HG03460 (cell line): ENCODE measurements around the gene DSCAM.

Experiments used
- ATAC-seq: cut with Tn5 transposase; IDR thresholded peaks from one replicate; pipeline ENCODE4 v1.9.1; 2021; ENCODE audit not compliant: unreplicated experiment

Gene DSCAM

GRCh38 chr21:40402884-40403582 lies 443.9 kb downstream of the DSCAM start:
- no peak for ATAC-seq

- ATAC-seq: no peak
Observed at GRCh38 chr21:40395732-40396131, 451.2 kb downstream of the DSCAM start.

GRCh38 chr21:40393066-40393465 lies 453.9 kb downstream of the DSCAM start:
- ATAC-seq: no peak

GRCh38 chr21:40388046-40388445 lies 458.9 kb downstream of the DSCAM start:
- ATAC-seq: no peak

- no peak for ATAC-seq
Observed at GRCh38 chr21:40386981-40387747, 459.8 kb downstream of the DSCAM start.

- ATAC-seq: no peak
Observed at GRCh38 chr21:40386294-40386911, 460.6 kb downstream of the DSCAM start.

- ATAC-seq: no peak
Observed at GRCh38 chr21:40385883-40386282, 461.1 kb downstream of the DSCAM start.

- ATAC-seq: no peak
Observed at GRCh38 chr21:40383951-40384350, 463.0 kb downstream of the DSCAM start.

GRCh38 chr21:40381111-40381510 lies 465.8 kb downstream of the DSCAM start:
- no peak for ATAC-seq

GRCh38 chr21:40379881-40380810 lies 466.8 kb downstream of the DSCAM start:
- ATAC-seq: no peak

- no peak for ATAC-seq
Observed at GRCh38 chr21:40377135-40377534, 469.8 kb downstream of the DSCAM start.

- ATAC-seq: no peak
Observed at GRCh38 chr21:40373761-40374160, 473.2 kb downstream of the DSCAM start.

GRCh38 chr21:40372506-40372905 lies 474.5 kb downstream of the DSCAM start:
- no peak for ATAC-seq

- no peak for ATAC-seq
Observed at GRCh38 chr21:40371329-40371728, 475.6 kb downstream of the DSCAM start.

- no peak for ATAC-seq
Observed at GRCh38 chr21:40356644-40357043, 490.3 kb downstream of the DSCAM start.

- no peak for ATAC-seq
Observed at GRCh38 chr21:40355076-40355475, 491.9 kb downstream of the DSCAM start.

GRCh38 chr21:40351006-40351405 lies 496.0 kb downstream of the DSCAM start:
- ATAC-seq: no peak

GRCh38 chr21:40349591-40349990 lies 497.4 kb downstream of the DSCAM start:
- no peak for ATAC-seq

GRCh38 chr21:40345711-40346321 lies 501.1 kb downstream of the DSCAM start:
- no peak for ATAC-seq

GRCh38 chr21:40340357-40340756 lies 506.6 kb downstream of the DSCAM start:
- no peak for ATAC-seq

GRCh38 chr21:40339050-40339449 lies 507.9 kb downstream of the DSCAM start:
- ATAC-seq: no peak
